SK-N-SH treated with all-trans-retinoic acid at 6 μM for 48 hours (cell line): Measurements from ENCODE around the gene TXK.

ENCODE experiments used
- ISL1 ChIP-seq: fragments of 250-450 bp; sonication (Bioruptor Pico); IDR thresholded peaks from 2 replicates; pipeline ENCODE4 v2.1.2; 2022; ENCODE audit warnings: mild to moderate bottlenecking, moderate library complexity
- TOX ChIP-seq: fragments of 250-450 bp; sonication (Bioruptor Pico); IDR thresholded peaks from 2 replicates; pipeline ENCODE4 v1.8.0; 2021; ENCODE audit warnings: mild to moderate bottlenecking, moderate library complexity, borderline replicate concordance

- TF ChIP-seq TOX (CRISPR knock-in tag): no peak
- no peak for TF ChIP-seq ISL1
Observed at GRCh38 chr4:48149827-48150370, 15.8 kb upstream of the TXK start.
